ENCODE measurements around the gene CLPTM1. TPM values are rescaled to one million over a fixed set of nuclear protein-coding genes. Genes with fewer than 3 reads are reported as not detected.

CLPTM1 gene
- total RNA-seq, 1 experiment from 2014 or later: 82.0 TPM

DNA sequence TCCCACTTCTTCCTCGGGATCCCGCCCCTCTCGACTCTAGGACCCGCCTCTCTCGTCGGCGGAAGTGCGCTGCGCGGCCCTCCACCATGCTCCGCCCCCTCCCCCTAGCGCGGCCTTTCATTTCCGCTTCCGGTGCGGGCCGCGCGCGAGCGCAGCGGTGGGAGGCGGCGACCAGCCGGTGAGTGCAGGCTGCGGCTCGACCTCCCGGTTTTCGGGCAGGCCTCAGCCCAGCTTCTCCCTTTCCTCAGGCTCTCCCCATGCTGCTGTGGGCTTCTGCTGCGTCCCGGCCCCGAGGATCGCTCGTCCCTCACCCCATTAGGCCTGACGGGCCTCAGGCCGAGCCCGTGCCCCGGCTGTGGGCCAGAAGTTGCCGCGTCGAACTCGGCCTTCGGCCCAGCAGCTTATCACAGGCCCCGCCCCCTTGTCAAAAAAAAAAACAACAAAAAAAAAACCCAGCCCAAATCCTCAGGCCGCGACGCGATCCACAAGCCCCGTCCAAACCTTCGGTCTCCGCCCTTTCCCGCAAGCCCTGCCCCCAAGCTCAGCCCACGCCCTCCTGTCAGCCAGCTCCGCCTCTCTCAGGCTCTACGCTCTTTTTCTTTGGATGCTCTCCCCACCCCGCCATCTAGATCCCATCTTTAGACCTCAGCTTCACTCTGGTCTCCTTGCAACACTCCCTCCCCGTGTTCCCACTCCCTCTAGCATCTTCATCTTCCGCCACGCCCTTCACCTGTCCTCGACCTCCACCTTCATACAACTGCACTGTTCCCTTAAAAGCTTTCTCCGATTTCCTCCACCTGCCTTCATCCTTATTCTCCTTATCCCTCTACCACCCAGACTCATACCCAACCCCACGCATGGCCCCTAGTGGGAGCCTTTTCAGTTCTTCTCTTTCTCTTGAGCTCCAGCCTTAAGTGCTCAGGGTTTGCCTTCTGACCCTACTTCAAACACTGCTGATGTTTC, 84.0 kb downstream of the CLPTM1 start, which contains the start of gene CLASRP:
TSS of gene CLASRP (plus strand) at position 115 of the 963 bp plus-strand sequence. CDS start 1,168 bp downstream, outside the sequence.
- Histone ChIP-seq H3K23ac (ENCODE audit: insufficient read length, low read depth, low read length) (no peak within 1 kb of the TSS), H3K9ac (ENCODE audit: extremely low read depth, insufficient read length, low read length) (peak within 1 kb of the TSS; percentile 85), H3K27me3 (ENCODE audit: insufficient read depth, low read length) (no peaks in the 10 kb centered on the region), H4K8ac (replicated peaks; ENCODE audit: insufficient read length, low read depth, low read length) (no peak within 1 kb of the TSS), H3K18ac (ENCODE audit: insufficient read length, low read depth, low read length) (no peak within 1 kb of the TSS), H3K4me1 (ENCODE audit: insufficient read depth, low read length) (no peaks in the 10 kb centered on the region; the same call in 1 of the 2 replicates), H3K9me3 (ENCODE audit: control insufficient read depth, low read depth, low read length) (no peaks in the 10 kb centered on the region), H4K20me1 (ENCODE audit: control insufficient read depth, insufficient read depth, insufficient read length) (no peaks in the 10 kb centered on the region), H2AFZ (ENCODE audit: low read length) (no peak within 1 kb of the TSS), H3K79me1 (ENCODE audit: insufficient read depth, low read depth, low read length, poor library complexity, severe bottlenecking) (peaks cover 14% of the 10 kb centered on the region), H3K27ac (ENCODE audit: insufficient read length, low read depth, low read length) (no peak within 1 kb of the TSS), H2AK5ac (ENCODE audit: insufficient read length, low read length) (no peak within 1 kb of the TSS), H3K56ac (ENCODE audit: insufficient read length, low read depth, low read length) (no peak within 1 kb of the TSS), H3T11ph (ENCODE audit: low read length) (no peak within 1 kb of the TSS), H3K4ac (ENCODE audit: low read depth, low read length) (no peak within 1 kb of the TSS), H3K23me2 (ENCODE audit: insufficient read length, low read depth, low read length, poor library complexity, severe bottlenecking) (peaks cover 6% of the 10 kb centered on the region), H4K5ac (ENCODE audit: insufficient read length, low read depth, low read length) (no peak within 1 kb of the TSS), H4K91ac (ENCODE audit: insufficient read length, low read depth, low read length) (no peak within 1 kb of the TSS), H2BK5ac (ENCODE audit: insufficient read length, low read length) (no peak within 1 kb of the TSS), H2BK120ac (ENCODE audit: low read depth, low read length, poor library complexity, severe bottlenecking) (no peak within 1 kb of the TSS), H3K14ac (ENCODE audit: insufficient read depth, low read length) (peak within 1 kb of the TSS; percentile 67; the same call in 1 of the 2 replicates), H2BK12ac (ENCODE audit: insufficient read length, low read depth, low read length) (no peak within 1 kb of the TSS), H2BK20ac (ENCODE audit: low read depth, low read length, poor library complexity, severe bottlenecking) (no peak within 1 kb of the TSS), H3K79me2 (ENCODE audit: insufficient read depth, low read length) (peaks cover 10% of the 10 kb centered on the region; the same call in 1 of the 2 replicates), H2BK15ac (ENCODE audit: low read depth, low read length) (no peak within 1 kb of the TSS), H3K4me2 (ENCODE audit: insufficient read depth, insufficient read length, low read length) (peak within 1 kb of the TSS; percentile 86)
- WGBS (ENCODE audit: extremely low coverage, insufficient read length, low lambda C conversion rate): no CpG with 5 or more reads among the region's 62 CpGs
- Mint-ChIP-seq H3K9me3 (no peaks in the 10 kb centered on the region; a peak in 1 of 5 replicates), H3K4me3 (peak within 1 kb of the TSS; percentile 93 to 99), H3K27ac (peak within 1 kb of the TSS; percentile 86 to 93 (median 87)), H3K4me1 (peaks cover 10 to 13% of the 10 kb centered on the region in 2 experiments), H3K27me3 (ENCODE audit: low read depth) (no peaks in the 10 kb centered on the region), H3K36me3 (ENCODE audit: insufficient read depth in 1 of 3, low read depth in 3 of 3) (peaks cover 18 to 55% (median 36%) of the 10 kb centered on the region in 3 experiments; a peak in 6 of 7 replicates)
- TF ChIP-seq, protein P1, sequence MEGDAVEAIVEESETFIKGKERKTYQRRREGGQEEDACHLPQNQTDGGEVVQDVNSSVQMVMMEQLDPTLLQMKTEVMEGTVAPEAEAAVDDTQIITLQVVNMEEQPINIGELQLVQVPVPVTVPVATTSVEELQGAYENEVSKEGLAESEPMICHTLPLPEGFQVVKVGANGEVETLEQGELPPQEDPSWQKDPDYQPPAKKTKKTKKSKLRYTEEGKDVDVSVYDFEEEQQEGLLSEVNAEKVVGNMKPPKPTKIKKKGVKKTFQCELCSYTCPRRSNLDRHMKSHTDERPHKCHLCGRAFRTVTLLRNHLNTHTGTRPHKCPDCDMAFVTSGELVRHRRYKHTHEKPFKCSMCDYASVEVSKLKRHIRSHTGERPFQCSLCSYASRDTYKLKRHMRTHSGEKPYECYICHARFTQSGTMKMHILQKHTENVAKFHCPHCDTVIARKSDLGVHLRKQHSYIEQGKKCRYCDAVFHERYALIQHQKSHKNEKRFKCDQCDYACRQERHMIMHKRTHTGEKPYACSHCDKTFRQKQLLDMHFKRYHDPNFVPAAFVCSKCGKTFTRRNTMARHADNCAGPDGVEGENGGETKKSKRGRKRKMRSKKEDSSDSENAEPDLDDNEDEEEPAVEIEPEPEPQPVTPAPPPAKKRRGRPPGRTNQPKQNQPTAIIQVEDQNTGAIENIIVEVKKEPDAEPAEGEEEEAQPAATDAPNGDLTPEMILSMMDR (conservative IDR thresholded peaks at IDR 0.05): no peak
- peak; percentile 86 for DNase-seq
